ENCODE measurements around the gene USPL1.
A peak's percentile ranks its signal among the peaks of the same experiment; 100 is the strongest.

The USPL1 gene

DNA sequence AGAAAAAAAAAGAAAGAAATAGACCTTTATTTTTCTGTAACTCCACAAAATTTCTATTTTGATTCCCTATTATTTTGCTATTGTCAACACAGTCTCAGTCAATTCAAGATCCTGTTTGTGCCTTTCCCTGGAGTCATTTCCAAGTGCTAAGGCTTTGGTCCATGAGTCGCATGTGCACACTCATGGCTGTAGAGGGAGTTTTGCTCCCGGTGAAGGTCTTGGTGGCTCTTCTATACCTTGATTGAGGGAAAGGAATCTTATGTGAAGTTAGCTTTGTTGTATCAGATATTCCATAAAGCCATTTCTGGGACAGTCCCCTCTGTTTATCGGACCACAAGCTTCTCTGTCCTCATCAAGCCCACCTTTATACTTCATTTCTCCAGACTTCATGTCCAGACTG lies 59.0 kb downstream of the USPL1 start:
- no peak for TF ChIP-seq EZH2phosphoT487 (conservative IDR thresholded peaks at IDR 0.05; ENCODE audit: low read length)
- TF ChIP-seq, protein P1, sequence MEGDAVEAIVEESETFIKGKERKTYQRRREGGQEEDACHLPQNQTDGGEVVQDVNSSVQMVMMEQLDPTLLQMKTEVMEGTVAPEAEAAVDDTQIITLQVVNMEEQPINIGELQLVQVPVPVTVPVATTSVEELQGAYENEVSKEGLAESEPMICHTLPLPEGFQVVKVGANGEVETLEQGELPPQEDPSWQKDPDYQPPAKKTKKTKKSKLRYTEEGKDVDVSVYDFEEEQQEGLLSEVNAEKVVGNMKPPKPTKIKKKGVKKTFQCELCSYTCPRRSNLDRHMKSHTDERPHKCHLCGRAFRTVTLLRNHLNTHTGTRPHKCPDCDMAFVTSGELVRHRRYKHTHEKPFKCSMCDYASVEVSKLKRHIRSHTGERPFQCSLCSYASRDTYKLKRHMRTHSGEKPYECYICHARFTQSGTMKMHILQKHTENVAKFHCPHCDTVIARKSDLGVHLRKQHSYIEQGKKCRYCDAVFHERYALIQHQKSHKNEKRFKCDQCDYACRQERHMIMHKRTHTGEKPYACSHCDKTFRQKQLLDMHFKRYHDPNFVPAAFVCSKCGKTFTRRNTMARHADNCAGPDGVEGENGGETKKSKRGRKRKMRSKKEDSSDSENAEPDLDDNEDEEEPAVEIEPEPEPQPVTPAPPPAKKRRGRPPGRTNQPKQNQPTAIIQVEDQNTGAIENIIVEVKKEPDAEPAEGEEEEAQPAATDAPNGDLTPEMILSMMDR (IDR thresholded peaks at IDR 0.05; ENCODE audit: insufficient read depth, low read length, poor library complexity, severe bottlenecking) = no peak
- Histone ChIP-seq H2AFZ (ENCODE audit: low read depth, low read length, severe bottlenecking) (no peak overlapping the region), H3K4me3 (ENCODE audit: insufficient read depth, low read length, poor library complexity, severe bottlenecking) (no peak overlapping the region), H3K27ac (ENCODE audit: low read depth, low read length) (no peak overlapping the region), H3K9me2 (replicated peaks; ENCODE audit: insufficient read depth, low read length) (no peaks in the 10 kb centered on the region), H3K4me2 (ENCODE audit: low read depth, low read length, poor library complexity, severe bottlenecking) (no peak overlapping the region), H3K9ac (ENCODE audit: low read length) (no peak overlapping the region), H4K20me1 (ENCODE audit: low read depth, low read length) (no peaks in the 10 kb centered on the region), H3K36me3 (ENCODE audit: low read length) (no peaks in the 10 kb centered on the region), H3K79me2 (ENCODE audit: insufficient read depth, low read length) (no peaks in the 10 kb centered on the region), H3F3A (ENCODE audit: insufficient read depth) (peaks cover 13% of the 10 kb centered on the region; the same call in 1 of the 2 replicates), H3K27me3 (ENCODE audit: low read length) (no peaks in the 10 kb centered on the region), H3K9me3 (ENCODE audit: insufficient read depth, low read length) (no peaks in the 10 kb centered on the region)

DNA sequence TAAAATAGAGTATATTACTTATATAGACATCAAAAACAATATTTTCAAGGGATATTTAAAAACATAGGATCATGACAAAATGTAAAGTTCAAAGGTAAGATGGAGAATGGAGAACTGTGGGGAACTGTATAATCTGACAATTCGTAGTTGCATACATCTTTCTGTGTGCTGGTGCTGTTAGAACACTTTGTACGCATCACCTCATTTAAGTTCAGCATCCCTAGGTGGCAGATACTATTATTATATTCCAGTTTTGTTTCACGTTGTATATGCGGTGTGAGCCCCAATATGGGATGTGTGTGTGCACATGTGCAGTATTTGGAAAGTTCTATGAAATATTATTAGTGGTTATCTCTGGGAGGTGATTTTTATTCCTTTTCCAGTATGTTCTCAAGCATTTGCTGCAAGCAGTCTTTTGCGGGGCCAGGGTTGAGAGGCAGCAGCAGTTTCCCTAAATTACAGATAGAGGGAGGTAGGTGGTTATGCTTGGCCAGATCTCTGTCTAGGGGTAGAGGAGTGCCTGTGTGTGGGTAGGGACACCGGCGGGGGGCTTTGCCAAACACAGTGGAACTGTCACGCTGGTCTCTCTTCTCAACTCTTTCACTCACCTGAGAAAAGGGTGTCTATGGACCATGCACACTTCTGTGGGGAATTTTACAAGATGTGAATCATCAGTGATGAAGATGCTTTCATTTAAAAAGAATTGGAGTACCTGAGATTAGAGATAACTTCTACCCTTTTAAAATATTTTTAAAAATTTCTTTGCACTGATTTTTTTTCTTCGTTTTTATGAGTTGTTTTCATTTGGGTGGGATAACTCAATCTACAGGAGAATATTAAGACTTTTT lies 62.0 kb downstream of the USPL1 start:
- Histone ChIP-seq H2AFZ (ENCODE audit: low read depth, low read length, severe bottlenecking) (no peak overlapping the region), H3K9me3 (ENCODE audit: insufficient read depth, low read length) (no peaks in the 10 kb centered on the region), H3K36me3 (ENCODE audit: low read length) (no peaks in the 10 kb centered on the region), H3K27me3 (ENCODE audit: low read length) (no peaks in the 10 kb centered on the region), H3F3A (ENCODE audit: insufficient read depth) (peaks cover 6% of the 10 kb centered on the region; the same call in 1 of the 2 replicates), H3K27ac (ENCODE audit: low read depth, low read length) (no peak overlapping the region), H3K9me2 (replicated peaks; ENCODE audit: insufficient read depth, low read length) (no peaks in the 10 kb centered on the region), H3K4me3 (ENCODE audit: insufficient read depth, low read length, poor library complexity, severe bottlenecking) (no peak overlapping the region), H3K79me2 (ENCODE audit: insufficient read depth, low read length) (no peaks in the 10 kb centered on the region), H4K20me1 (ENCODE audit: low read depth, low read length) (no peaks in the 10 kb centered on the region), H3K4me2 (ENCODE audit: low read depth, low read length, poor library complexity, severe bottlenecking) (no peak overlapping the region), H3K9ac (ENCODE audit: low read length) (no peak overlapping the region)
- TF ChIP-seq, protein P1 (IDR thresholded peaks at IDR 0.05; ENCODE audit: insufficient read depth, low read length, poor library complexity, severe bottlenecking) = peak; percentile 42
- no peak for TF ChIP-seq EZH2phosphoT487 (conservative IDR thresholded peaks at IDR 0.05; ENCODE audit: low read length)

DNA sequence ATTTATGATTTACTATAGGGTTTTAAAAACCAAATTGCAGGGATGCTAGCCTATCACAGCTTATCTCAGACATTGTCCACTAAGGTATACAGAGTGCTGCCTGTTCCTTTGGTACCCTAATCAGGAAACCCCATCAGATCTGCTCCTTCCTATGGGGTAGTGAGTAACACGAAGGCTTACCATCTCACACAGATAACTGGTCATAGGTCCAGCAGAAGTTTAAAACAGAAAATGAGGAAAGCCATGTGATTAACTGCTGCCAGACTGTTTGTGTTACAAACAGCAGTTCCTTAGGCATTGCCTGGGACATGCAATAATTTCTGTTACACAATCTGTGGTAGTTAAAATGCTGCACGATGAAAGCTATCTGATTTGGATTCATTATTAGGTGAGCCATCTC lies 64.1 kb downstream of the USPL1 start:
- H2AFZ ChIP-seq (ENCODE audit: low read depth, low read length, severe bottlenecking) = no peak overlapping the region
- H3K27ac ChIP-seq (ENCODE audit: low read depth, low read length) = no peak overlapping the region
- no peaks in the 10 kb centered on the region for H3K9me3 ChIP-seq (ENCODE audit: insufficient read depth, low read length)
- no peak overlapping the region for H3K9ac ChIP-seq (ENCODE audit: low read length)
- H3K4me2 ChIP-seq (ENCODE audit: low read depth, low read length, poor library complexity, severe bottlenecking) = no peak overlapping the region
- H3K79me2 ChIP-seq (ENCODE audit: insufficient read depth, low read length) = no peaks in the 10 kb centered on the region
- H4K20me1 ChIP-seq (ENCODE audit: low read depth, low read length) = no peaks in the 10 kb centered on the region
- H3F3A ChIP-seq (ENCODE audit: insufficient read depth) = peaks cover 6% of the 10 kb centered on the region; the same call in 1 of the 2 replicates
- no peaks in the 10 kb centered on the region for H3K27me3 ChIP-seq (ENCODE audit: low read length)
- H3K4me3 ChIP-seq (ENCODE audit: insufficient read depth, low read length, poor library complexity, severe bottlenecking) = no peak overlapping the region
- H3K9me2 ChIP-seq (replicated peaks; ENCODE audit: insufficient read depth, low read length) = no peaks in the 10 kb centered on the region
- no peaks in the 10 kb centered on the region for H3K36me3 ChIP-seq (ENCODE audit: low read length)
- TF ChIP-seq, protein P1 (IDR thresholded peaks at IDR 0.05; ENCODE audit: insufficient read depth, low read length, poor library complexity, severe bottlenecking) = no peak
- no peak for TF ChIP-seq EZH2phosphoT487 (conservative IDR thresholded peaks at IDR 0.05; ENCODE audit: low read length)

Data from SU-DHL-6 (cell line).